H1 (cell line): Measurements from ENCODE around the gene KLHDC1. TPM values are rescaled to one million over a fixed set of nuclear protein-coding genes. Genes with fewer than 3 reads are reported as not detected.
A peak's percentile ranks its signal among the peaks of the same experiment; 100 is the strongest.

Source experiments
- ASH2L ChIP-seq: fragments of 200-600, 300-600 bp; sonication (generic); IDR thresholded peaks from one replicate; pipeline ENCODE4 v1.7.1; 2017; ENCODE audit warnings: low read length
- CBX5 ChIP-seq: fragments of 300-800, 300-1000 bp; sonication (generic); IDR thresholded peaks from 2 replicates; pipeline ENCODE4 v1.7.1; 2016; ENCODE audit warnings: antibody characterized with exemption, low read length, low read depth
- GTF2F1 ChIP-seq: IDR thresholded peaks from 2 replicates; pipeline ENCODE4 v1.6.1; 2012; ENCODE audit warnings: low read depth, low read length, improper control_type of control experiment, borderline replicate concordance
- MAFK ChIP-seq: IDR thresholded peaks from 2 replicates; pipeline ENCODE4 v1.6.1; 2012; ENCODE audit warnings: low read depth, mild to moderate bottlenecking, improper control_type of control experiment, low read length
- PHF8 ChIP-seq: fragments of 200-600 bp; sonication (generic); conservative IDR thresholded peaks from 2 replicates; pipeline ENCODE4 v1.7.1; 2012; ENCODE audit warnings: low read depth, mild to moderate bottlenecking, inconsistent platforms, low read length, moderate library complexity
- TAF1 ChIP-seq: IDR thresholded peaks from 2 replicates; pipeline ENCODE4 v1.6.1; 2011; ENCODE audit warnings: mild to moderate bottlenecking, low read depth, low read length
- polyA plus RNA-seq, 7 experiments: library from polyadenylated mRNA; depleted of rRNA in 3 of 7; stranded (reverse) in 5 of 7; unstranded in 2 of 7; fragments of >200 nt in 5 of 7; fragments of 200-250 nt in 2 of 7; gene quantifications; 1 replicate in 5 of 7; 2 replicates in 1 of 7; 4 replicates in 1 of 7; pipeline versions ENCODE4 v1.2.1 to v1.2.3, GENCODE V29; 2011 to 2013; ENCODE audit warnings: missing spikeins in 2 of 7, mixed read lengths in 2 of 7
- total RNA-seq: library from RNA; stranded (reverse); fragmentation: NEBNext Ultra II Directional; extraction: Animal tissue kit (Norgen Biotek cat#: 25700); gene quantifications from 2 replicates; pipeline ENCODE4 v1.2.1, GENCODE V29; 2021

Gene KLHDC1
- total and polyA plus RNA-seq, 2 of the 8 experiments (the other 6 are each of a cell fraction or from before 2014, with no cell fraction given), result 0.08 TPM; not detected in 1

GRCh38 chr14:49767571-49768300, 74.8 kb downstream of the KLHDC1 start, which contains the start of gene KLHDC2 (continued):
- TF ChIP-seq ASH2L, result peak; percentile 72
- peak; percentile 4 for TF ChIP-seq PHF8
- TF ChIP-seq MAFK, result no peak
- TF ChIP-seq GTF2F1, result no peak
- peak; percentile 74 for TF ChIP-seq TAF1
- no peak for TF ChIP-seq CBX5
